WTC11 (cell line): ENCODE data around the gene S100A12. TPM values are rescaled to one million over a fixed set of nuclear protein-coding genes. Genes with fewer than 3 reads are reported as not detected.

Experiments used
- ATAC-seq: fragments of 200-7000 bp; cut with Tn5 transposase; 2 replicates; pipeline ENCODE4 v1.10.0; 2021; ENCODE audit warnings: mild to moderate bottlenecking, moderate library complexity
- CTCF ChIA-PET: fragments of 300-600 bp; sonication (Branson Sonifier 250); formaldehyde crosslinking; loops from one replicate; lab custom pipeline; 2021; ENCODE audit warnings: antibody characterized with exemption; lab: Charles Lee
- POLR2A ChIA-PET: fragments of 350-600 bp; sonication (Branson Sonifier 250); formaldehyde crosslinking; loops from one replicate; lab custom pipeline; 2021; ENCODE audit warnings: antibody characterized with exemption; lab: Charles Lee
- DNase-seq: peaks from one replicate; pipeline ENCODE4 v3.0.0; 2021; ENCODE audit warnings: low spot score
- H3K27ac Mint-ChIP-seq: 2 replicates; pipeline ENCODE4 v1.8.0; 2021; ENCODE audit warnings: mixed read lengths
- H3K27me3 Mint-ChIP-seq: 2 replicates; pipeline ENCODE4 v1.8.0; 2021; ENCODE audit warnings: low read depth, mild to moderate bottlenecking, moderate library complexity, mixed read lengths
- H3K36me3 Mint-ChIP-seq: 2 replicates; pipeline ENCODE4 v1.8.0; 2021; ENCODE audit warnings: mixed read lengths
- H3K4me1 Mint-ChIP-seq: 2 replicates; pipeline ENCODE4 v1.8.0; 2022; ENCODE audit warnings: mixed read lengths
- H3K4me3 Mint-ChIP-seq: 2 replicates; pipeline ENCODE4 v1.8.0; 2021; ENCODE audit warnings: mild to moderate bottlenecking, moderate library complexity, mixed read lengths
- H3K9me3 Mint-ChIP-seq: 2 replicates; pipeline ENCODE4 v1.8.0; 2021; ENCODE audit warnings: mixed read lengths
- CREM ChIP-seq: sonication (generic); formaldehyde crosslinking; IDR thresholded peaks from 2 replicates; pipeline ENCODE4 v1.8.1; 2022; ENCODE audit warnings: mild to moderate bottlenecking, missing genetic modification reagents, moderate library complexity
- EMX1 ChIP-seq: fragments of 250-450 bp; sonication (Bioruptor Pico); IDR thresholded peaks from 2 replicates; pipeline ENCODE4 v1.8.0; 2021; ENCODE audit warnings: mild to moderate bottlenecking
- HMGA2 ChIP-seq: fragments of 250-450 bp; sonication (Bioruptor Pico); IDR thresholded peaks from 2 replicates; pipeline ENCODE4 v1.4.0; 2021; ENCODE audit warnings: mild to moderate bottlenecking, moderate library complexity
- IRF2 ChIP-seq: sonication (generic); formaldehyde crosslinking; IDR thresholded peaks from 2 replicates; pipeline ENCODE4 v1.8.0; 2022; ENCODE audit warnings: low read depth, missing genetic modification reagents, borderline replicate concordance
- MXD4 ChIP-seq: fragments of 250-450 bp; sonication (Bioruptor Pico); IDR thresholded peaks from 2 replicates; pipeline ENCODE4 v1.8.0; 2021; ENCODE audit warnings: mild to moderate bottlenecking, moderate library complexity, borderline replicate concordance
- NFATC4 ChIP-seq: fragments of 250-450 bp; sonication (Bioruptor Pico); IDR thresholded peaks from 2 replicates; pipeline ENCODE4 v1.9.0; 2021; ENCODE audit warnings: mild to moderate bottlenecking
- NFYB ChIP-seq: sonication (generic); formaldehyde crosslinking; conservative IDR thresholded peaks from 2 replicates; pipeline ENCODE4 v1.8.0; 2022; ENCODE audit warnings: low read depth, missing genetic modification reagents
- NR2C2 ChIP-seq: sonication (generic); formaldehyde crosslinking; IDR thresholded peaks from 2 replicates; pipeline ENCODE4 v1.8.0; 2022; ENCODE audit warnings: mild to moderate bottlenecking, missing genetic modification reagents
- NR3C1 ChIP-seq: sonication (generic); formaldehyde crosslinking; conservative IDR thresholded peaks from 2 replicates; pipeline ENCODE4 v1.8.1; 2023; ENCODE audit warnings: low read depth, mild to moderate bottlenecking, missing genetic modification reagents
- OVOL2 ChIP-seq: fragments of 250-450 bp; sonication (Bioruptor Pico); IDR thresholded peaks from 2 replicates; pipeline ENCODE4 v1.9.0; 2021; ENCODE audit warnings: mild to moderate bottlenecking, borderline replicate concordance
- SOX15 ChIP-seq: fragments of 250-450 bp; sonication (Bioruptor Pico); IDR thresholded peaks from 2 replicates; pipeline ENCODE4 v1.9.0; 2021; ENCODE audit warnings: mild to moderate bottlenecking
- ZNF263 ChIP-seq: sonication (generic); formaldehyde crosslinking; IDR thresholded peaks from 2 replicates; pipeline ENCODE4 v1.8.1; 2022; ENCODE audit warnings: low read depth, mild to moderate bottlenecking, moderate library complexity, missing genetic modification reagents
- ZNF317 ChIP-seq: sonication (generic); formaldehyde crosslinking; IDR thresholded peaks from 2 replicates; pipeline ENCODE4 v1.8.1; 2023; ENCODE audit warnings: low read depth, mild to moderate bottlenecking, moderate library complexity, missing genetic modification reagents, borderline replicate concordance
- total RNA-seq: library from RNA; stranded (reverse); gene quantifications from 3 replicates; pipeline ENCODE4 v1.2.3, GENCODE V29; 2021
- TF ChIP-seq, protein P1 (sequence below): fragments of 250-450 bp; sonication (Bioruptor Pico); IDR thresholded peaks from 2 replicates; pipeline ENCODE4 v2.1.2; 2022; ENCODE audit warnings: mild to moderate bottlenecking, moderate library complexity
- TF ChIP-seq, protein P2 (sequence below): sonication (generic); formaldehyde crosslinking; IDR thresholded peaks from 2 replicates; pipeline ENCODE4 v1.8.1; 2023; ENCODE audit warnings: mild to moderate bottlenecking, missing genetic modification reagents, borderline replicate concordance
- TF ChIP-seq, protein P3 (sequence below): sonication (generic); formaldehyde crosslinking; IDR thresholded peaks from 2 replicates; pipeline ENCODE4 v1.8.1; 2023; ENCODE audit warnings: mild to moderate bottlenecking, missing genetic modification reagents
- TF ChIP-seq, protein P4 (sequence below): sonication (generic); formaldehyde crosslinking; IDR thresholded peaks from 2 replicates; pipeline ENCODE4 v1.8.0; 2023; ENCODE audit warnings: mild to moderate bottlenecking, missing genetic modification reagents
- TF ChIP-seq, protein P5 (sequence below): sonication (generic); formaldehyde crosslinking; IDR thresholded peaks from 2 replicates; pipeline ENCODE4 v1.8.1; 2023; ENCODE audit warnings: mild to moderate bottlenecking, missing genetic modification reagents, moderate library complexity
- TF ChIP-seq, protein P6 (sequence below): sonication (generic); formaldehyde crosslinking; IDR thresholded peaks from 2 replicates; pipeline ENCODE4 v1.8.1; 2023; ENCODE audit warnings: mild to moderate bottlenecking, missing genetic modification reagents
- TF ChIP-seq, protein P7 (sequence below): sonication (generic); formaldehyde crosslinking; IDR thresholded peaks from 2 replicates; pipeline ENCODE4 v1.8.1; 2023; ENCODE audit warnings: mild to moderate bottlenecking, moderate library complexity, missing genetic modification reagents

Gene S100A12
- total RNA-seq, 1 experiment from 2014 or later: not detected

DNA sequence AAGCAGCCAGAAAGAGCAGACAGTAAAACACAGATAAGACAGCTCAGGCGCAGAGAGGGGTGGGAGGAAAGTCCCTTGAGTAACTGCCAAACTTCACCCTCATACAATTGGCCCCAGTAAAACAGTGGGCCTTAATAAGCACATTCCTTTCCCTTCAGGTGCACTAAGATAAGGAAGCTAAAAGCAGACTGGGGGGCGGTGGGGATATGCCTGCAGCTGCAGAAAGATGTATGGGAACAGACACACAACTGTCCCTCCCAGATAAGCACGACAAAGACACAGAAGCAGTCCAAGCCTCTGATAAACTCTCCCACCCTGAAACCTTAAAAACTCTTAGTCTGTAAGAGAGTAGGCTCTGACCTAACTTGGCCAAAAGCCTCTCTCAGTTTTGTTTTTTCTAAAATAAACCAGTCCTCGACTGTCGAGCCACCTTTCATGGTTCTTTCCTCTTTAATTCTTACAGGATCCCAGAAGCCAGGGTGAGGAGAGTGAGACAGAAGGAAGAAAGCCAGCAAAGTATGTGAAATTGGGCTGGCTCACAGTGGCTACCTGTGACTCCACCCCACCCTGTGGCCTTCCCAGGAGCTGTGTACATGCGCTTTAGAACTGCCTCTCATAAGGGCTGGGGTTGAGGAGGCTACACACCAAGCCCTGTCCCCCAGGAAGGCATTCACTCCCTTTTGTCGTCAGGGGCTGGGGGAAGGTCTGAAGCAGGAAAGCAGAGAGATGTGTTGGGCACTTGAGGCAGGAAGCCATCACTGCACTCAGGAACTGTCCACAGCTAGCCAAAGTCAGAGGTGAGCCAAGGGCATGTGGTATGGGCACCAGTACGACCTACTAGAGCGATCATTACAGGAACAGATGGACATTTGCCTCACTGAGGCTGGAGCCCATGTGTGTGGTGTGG, 31.4 kb downstream of the S100A12 start (continued):
- TF ChIP-seq ZNF263 (CRISPR knock-in tag) (no peak), SOX15 (CRISPR knock-in tag) (no peak), OVOL2 (CRISPR knock-in tag) (no peak), IRF2 (no peak), ZNF317 (no peak)
- TF ChIP-seq, protein P1, sequence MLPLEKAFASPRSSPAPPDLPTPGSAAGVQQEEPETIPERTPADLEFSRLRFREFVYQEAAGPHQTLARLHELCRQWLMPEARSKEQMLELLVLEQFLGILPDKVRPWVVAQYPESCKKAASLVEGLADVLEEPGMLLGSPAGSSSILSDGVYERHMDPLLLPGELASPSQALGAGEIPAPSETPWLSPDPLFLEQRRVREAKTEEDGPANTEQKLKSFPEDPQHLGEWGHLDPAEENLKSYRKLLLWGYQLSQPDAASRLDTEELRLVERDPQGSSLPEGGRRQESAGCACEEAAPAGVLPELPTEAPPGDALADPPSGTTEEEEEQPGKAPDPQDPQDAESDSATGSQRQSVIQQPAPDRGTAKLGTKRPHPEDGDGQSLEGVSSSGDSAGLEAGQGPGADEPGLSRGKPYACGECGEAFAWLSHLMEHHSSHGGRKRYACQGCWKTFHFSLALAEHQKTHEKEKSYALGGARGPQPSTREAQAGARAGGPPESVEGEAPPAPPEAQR: no peak
- TF ChIP-seq, all 79 proteins: peak for 0

DNA sequence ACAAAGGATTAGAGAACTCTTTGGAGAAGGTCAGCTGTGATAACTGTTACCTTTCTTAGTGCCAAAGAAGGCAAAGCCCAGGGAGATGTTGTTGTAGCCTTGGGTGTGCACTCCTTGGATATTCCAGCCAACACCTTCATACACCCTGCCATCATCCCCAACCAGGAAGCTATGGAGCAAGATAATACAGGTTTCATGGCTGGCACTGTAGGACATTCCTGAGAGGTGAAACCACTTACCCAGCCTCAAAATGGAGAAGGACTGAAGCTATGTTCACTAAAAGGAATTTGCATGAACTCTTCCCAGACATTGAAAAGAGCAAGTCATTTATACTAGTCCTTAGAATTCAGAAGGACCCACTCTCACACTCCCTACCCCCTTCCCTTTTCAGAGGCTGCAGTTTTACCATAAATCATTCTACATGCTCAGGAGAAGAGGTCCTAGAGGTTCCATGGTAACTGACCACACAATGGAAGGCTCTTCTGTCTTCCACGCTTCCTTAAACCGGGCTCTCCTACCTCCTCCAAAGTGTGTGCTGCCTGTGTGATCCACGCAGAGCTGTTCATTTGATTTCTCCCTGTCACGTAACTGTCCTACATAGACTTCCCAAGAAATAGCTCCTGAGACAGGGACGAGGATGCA, 32.3 kb downstream of the S100A12 start:
- Mint-ChIP-seq H3K36me3 (no peaks in the 10 kb centered on the region), H3K27me3 (peaks cover 2% of the 10 kb centered on the region; the same call in 1 of the 2 replicates), H3K4me1 (peaks cover 9% of the 10 kb centered on the region; the same call in 1 of the 2 replicates), H3K27ac (no peak overlapping the region), H3K4me3 (no peak overlapping the region), H3K9me3 (no peaks in the 10 kb centered on the region)
- ATAC-seq (no peak), DNase-seq (no peak)
- ChIA-PET POLR2A (no interaction called here), CTCF (interaction anchor here (0.6 to 1.6 kb wide), 7 partner anchors 10 to 1709 kb away, joined by 3 to 10 read pairs (median 3); no protein-coding TSS in a partner anchor)
- TF ChIP-seq NR3C1 (no peak), CREM (CRISPR knock-in tag) (no peak), NFATC4 (CRISPR knock-in tag) (no peak), MXD4 (CRISPR knock-in tag) (no peak), EMX1 (CRISPR knock-in tag) (no peak), NFYB (CRISPR knock-in tag) (no peak), HMGA2 (no peak), NR2C2 (CRISPR knock-in tag) (no peak)
- TF ChIP-seq, protein P2, sequence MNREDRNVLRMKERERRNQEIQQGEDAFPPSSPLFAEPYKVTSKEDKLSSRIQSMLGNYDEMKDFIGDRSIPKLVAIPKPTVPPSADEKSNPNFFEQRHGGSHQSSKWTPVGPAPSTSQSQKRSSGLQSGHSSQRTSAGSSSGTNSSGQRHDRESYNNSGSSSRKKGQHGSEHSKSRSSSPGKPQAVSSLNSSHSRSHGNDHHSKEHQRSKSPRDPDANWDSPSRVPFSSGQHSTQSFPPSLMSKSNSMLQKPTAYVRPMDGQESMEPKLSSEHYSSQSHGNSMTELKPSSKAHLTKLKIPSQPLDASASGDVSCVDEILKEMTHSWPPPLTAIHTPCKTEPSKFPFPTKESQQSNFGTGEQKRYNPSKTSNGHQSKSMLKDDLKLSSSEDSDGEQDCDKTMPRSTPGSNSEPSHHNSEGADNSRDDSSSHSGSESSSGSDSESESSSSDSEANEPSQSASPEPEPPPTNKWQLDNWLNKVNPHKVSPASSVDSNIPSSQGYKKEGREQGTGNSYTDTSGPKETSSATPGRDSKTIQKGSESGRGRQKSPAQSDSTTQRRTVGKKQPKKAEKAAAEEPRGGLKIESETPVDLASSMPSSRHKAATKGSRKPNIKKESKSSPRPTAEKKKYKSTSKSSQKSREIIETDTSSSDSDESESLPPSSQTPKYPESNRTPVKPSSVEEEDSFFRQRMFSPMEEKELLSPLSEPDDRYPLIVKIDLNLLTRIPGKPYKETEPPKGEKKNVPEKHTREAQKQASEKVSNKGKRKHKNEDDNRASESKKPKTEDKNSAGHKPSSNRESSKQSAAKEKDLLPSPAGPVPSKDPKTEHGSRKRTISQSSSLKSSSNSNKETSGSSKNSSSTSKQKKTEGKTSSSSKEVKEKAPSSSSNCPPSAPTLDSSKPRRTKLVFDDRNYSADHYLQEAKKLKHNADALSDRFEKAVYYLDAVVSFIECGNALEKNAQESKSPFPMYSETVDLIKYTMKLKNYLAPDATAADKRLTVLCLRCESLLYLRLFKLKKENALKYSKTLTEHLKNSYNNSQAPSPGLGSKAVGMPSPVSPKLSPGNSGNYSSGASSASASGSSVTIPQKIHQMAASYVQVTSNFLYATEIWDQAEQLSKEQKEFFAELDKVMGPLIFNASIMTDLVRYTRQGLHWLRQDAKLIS (CRISPR knock-in tag): no peak
- TF ChIP-seq, protein P3, sequence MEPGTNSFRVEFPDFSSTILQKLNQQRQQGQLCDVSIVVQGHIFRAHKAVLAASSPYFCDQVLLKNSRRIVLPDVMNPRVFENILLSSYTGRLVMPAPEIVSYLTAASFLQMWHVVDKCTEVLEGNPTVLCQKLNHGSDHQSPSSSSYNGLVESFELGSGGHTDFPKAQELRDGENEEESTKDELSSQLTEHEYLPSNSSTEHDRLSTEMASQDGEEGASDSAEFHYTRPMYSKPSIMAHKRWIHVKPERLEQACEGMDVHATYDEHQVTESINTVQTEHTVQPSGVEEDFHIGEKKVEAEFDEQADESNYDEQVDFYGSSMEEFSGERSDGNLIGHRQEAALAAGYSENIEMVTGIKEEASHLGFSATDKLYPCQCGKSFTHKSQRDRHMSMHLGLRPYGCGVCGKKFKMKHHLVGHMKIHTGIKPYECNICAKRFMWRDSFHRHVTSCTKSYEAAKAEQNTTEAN (CRISPR knock-in tag): no peak
- TF ChIP-seq, protein P4, sequence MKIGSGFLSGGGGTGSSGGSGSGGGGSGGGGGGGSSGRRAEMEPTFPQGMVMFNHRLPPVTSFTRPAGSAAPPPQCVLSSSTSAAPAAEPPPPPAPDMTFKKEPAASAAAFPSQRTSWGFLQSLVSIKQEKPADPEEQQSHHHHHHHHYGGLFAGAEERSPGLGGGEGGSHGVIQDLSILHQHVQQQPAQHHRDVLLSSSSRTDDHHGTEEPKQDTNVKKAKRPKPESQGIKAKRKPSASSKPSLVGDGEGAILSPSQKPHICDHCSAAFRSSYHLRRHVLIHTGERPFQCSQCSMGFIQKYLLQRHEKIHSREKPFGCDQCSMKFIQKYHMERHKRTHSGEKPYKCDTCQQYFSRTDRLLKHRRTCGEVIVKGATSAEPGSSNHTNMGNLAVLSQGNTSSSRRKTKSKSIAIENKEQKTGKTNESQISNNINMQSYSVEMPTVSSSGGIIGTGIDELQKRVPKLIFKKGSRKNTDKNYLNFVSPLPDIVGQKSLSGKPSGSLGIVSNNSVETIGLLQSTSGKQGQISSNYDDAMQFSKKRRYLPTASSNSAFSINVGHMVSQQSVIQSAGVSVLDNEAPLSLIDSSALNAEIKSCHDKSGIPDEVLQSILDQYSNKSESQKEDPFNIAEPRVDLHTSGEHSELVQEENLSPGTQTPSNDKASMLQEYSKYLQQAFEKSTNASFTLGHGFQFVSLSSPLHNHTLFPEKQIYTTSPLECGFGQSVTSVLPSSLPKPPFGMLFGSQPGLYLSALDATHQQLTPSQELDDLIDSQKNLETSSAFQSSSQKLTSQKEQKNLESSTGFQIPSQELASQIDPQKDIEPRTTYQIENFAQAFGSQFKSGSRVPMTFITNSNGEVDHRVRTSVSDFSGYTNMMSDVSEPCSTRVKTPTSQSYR (CRISPR knock-in tag): no peak
- TF ChIP-seq, protein P5, sequence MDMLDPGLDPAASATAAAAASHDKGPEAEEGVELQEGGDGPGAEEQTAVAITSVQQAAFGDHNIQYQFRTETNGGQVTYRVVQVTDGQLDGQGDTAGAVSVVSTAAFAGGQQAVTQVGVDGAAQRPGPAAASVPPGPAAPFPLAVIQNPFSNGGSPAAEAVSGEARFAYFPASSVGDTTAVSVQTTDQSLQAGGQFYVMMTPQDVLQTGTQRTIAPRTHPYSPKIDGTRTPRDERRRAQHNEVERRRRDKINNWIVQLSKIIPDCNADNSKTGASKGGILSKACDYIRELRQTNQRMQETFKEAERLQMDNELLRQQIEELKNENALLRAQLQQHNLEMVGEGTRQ (CRISPR knock-in tag): no peak
- TF ChIP-seq, protein P6, sequence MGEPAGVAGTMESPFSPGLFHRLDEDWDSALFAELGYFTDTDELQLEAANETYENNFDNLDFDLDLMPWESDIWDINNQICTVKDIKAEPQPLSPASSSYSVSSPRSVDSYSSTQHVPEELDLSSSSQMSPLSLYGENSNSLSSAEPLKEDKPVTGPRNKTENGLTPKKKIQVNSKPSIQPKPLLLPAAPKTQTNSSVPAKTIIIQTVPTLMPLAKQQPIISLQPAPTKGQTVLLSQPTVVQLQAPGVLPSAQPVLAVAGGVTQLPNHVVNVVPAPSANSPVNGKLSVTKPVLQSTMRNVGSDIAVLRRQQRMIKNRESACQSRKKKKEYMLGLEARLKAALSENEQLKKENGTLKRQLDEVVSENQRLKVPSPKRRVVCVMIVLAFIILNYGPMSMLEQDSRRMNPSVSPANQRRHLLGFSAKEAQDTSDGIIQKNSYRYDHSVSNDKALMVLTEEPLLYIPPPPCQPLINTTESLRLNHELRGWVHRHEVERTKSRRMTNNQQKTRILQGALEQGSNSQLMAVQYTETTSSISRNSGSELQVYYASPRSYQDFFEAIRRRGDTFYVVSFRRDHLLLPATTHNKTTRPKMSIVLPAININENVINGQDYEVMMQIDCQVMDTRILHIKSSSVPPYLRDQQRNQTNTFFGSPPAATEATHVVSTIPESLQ (CRISPR knock-in tag): no peak
- TF ChIP-seq, protein P7, sequence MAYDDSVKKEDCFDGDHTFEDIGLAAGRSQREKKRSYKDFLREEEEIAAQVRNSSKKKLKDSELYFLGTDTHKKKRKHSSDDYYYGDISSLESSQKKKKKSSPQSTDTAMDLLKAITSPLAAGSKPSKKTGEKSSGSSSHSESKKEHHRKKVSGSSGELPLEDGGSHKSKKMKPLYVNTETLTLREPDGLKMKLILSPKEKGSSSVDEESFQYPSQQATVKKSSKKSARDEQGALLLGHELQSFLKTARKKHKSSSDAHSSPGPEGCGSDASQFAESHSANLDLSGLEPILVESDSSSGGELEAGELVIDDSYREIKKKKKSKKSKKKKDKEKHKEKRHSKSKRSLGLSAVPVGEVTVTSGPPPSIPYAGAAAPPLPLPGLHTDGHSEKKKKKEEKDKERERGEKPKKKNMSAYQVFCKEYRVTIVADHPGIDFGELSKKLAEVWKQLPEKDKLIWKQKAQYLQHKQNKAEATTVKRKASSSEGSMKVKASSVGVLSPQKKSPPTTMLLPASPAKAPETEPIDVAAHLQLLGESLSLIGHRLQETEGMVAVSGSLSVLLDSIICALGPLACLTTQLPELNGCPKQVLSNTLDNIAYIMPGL (CRISPR knock-in tag): no peak
